Lower lobe of right lung (tissue), 2 donors: ENCODE data around the gene LRCH1. TPM values are rescaled to one million over a fixed set of nuclear protein-coding genes. Genes with fewer than 3 reads are reported as not detected.

Experiments used
- ATAC-seq, 2 donors: fragments of 200-7000 bp; cut with Tn5 transposase; one replicate each; pipeline ENCODE4 v1.9.1; 2020 to 2022; ENCODE audit warnings: mild to moderate bottlenecking in 2 of 2, moderate library complexity in 2 of 2
- DNase-seq: peaks from one replicate; pipeline ENCODE4 v3.0.0-alpha.2; 2020
- H3K27ac ChIP-seq: fragments of 200-600 bp; one replicate; pipeline ENCODE4 v1.8.0; 2022
- H3K27me3 ChIP-seq: fragments of 200-600 bp; one replicate; pipeline ENCODE4 v1.8.0; 2022; ENCODE audit warnings: low read depth
- H3K36me3 ChIP-seq: fragments of 200-600 bp; one replicate; pipeline ENCODE4 v1.8.0; 2022; ENCODE audit warnings: mild to moderate bottlenecking
- H3K4me1 ChIP-seq: fragments of 200-600 bp; one replicate; pipeline ENCODE4 v1.8.0; 2022
- H3K4me3 ChIP-seq: fragments of 200-600 bp; one replicate; pipeline ENCODE4 v1.8.0; 2022; ENCODE audit warnings: mild to moderate bottlenecking
- H3K9me3 ChIP-seq: fragments of 200-600 bp; one replicate; pipeline ENCODE4 v1.8.0; 2022
- CTCF ChIP-seq: fragments of 200-600 bp; IDR thresholded peaks from one replicate; pipeline ENCODE4 v1.8.0; 2022; ENCODE audit warnings: antibody characterized with exemption, mild to moderate bottlenecking
- intact Hi-C: fragments of 100-400 bp; cut with DNase I; formaldehyde crosslinking; loops from one replicate; pipeline ENCODE4 v1.11.0; 2022
- total RNA-seq: library from RNA; stranded (reverse); fragmentation: NEBNext Ultra II Directional; extraction: Animal tissue kit (Norgen Biotek cat#: 25700); gene quantifications from one replicate; pipeline ENCODE4 v1.2.1, GENCODE V29; 2021
- donor health status: DM: no; HTN: yes; CAD: no; lungs with severe emphysema.

Gene LRCH1
- total RNA-seq, 1 donor from 2014 or later, result 25.9 TPM

GRCh38 chr13:46571909-46572595 is 19.1 kb downstream of the LRCH1 start:
- no peaks in the 10 kb centered on the region for H3K9me3 ChIP-seq
- H3K27ac ChIP-seq, result no peak overlapping the region
- TF ChIP-seq CTCF, result no peak
- H3K27me3 ChIP-seq, result no peaks in the 10 kb centered on the region
- ATAC-seq, result no peak
- H3K4me3 ChIP-seq, result no peak overlapping the region
- H3K36me3 ChIP-seq, result no peaks in the 10 kb centered on the region
- intact Hi-C loops, result no loop called here
- H3K4me1 ChIP-seq, result peaks cover 35% of the 10 kb centered on the region
- DNase-seq, result no peak

GRCh38 chr13:46572752-46573431 is 19.9 kb downstream of the LRCH1 start:
- intact Hi-C loops, result no loop called here
- Histone ChIP-seq H3K36me3 (no peaks in the 10 kb centered on the region), H3K4me3 (no peak overlapping the region), H3K27me3 (no peaks in the 10 kb centered on the region), H3K9me3 (no peaks in the 10 kb centered on the region), H3K27ac (no peak overlapping the region), H3K4me1 (peaks cover 43% of the 10 kb centered on the region)
- DNase-seq, result no peak
- ATAC-seq, result no peak
- TF ChIP-seq CTCF, result no peak

GRCh38 chr13:46575301-46575771 is 22.4 kb downstream of the LRCH1 start:
- no peak for TF ChIP-seq CTCF
- intact Hi-C loops, result no loop called here
- no peak overlapping the region for H3K27ac ChIP-seq
- ATAC-seq, result no peak
- no peaks in the 10 kb centered on the region for H3K36me3 ChIP-seq
- peaks cover 56% of the 10 kb centered on the region for H3K4me1 ChIP-seq
- no peak for DNase-seq
- H3K4me3 ChIP-seq, result no peak overlapping the region
- no peaks in the 10 kb centered on the region for H3K27me3 ChIP-seq
- H3K9me3 ChIP-seq, result no peaks in the 10 kb centered on the region

DNA sequence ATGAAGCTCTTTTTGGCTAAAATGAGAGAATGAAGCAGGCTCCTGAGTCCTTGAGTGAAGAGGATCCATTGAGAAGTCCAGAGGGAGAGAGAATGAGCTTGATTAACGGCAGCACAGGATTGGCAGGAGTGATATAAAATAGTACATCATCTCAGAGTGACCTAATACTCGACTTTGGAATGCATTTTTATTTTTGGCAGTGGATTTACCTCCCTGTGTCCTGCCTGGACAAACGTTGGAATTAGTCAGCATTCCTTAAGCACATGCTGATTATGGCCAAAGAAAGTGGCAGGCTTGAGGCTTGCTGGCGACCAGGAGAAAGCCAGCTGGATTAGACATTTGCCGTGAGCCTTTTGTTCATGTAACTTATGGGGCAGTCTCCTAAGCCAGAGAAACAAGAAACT is 22.9 kb downstream of the LRCH1 start:
- intact Hi-C loops, result no loop called here
- Histone ChIP-seq H3K27ac (no peak overlapping the region), H3K36me3 (no peaks in the 10 kb centered on the region), H3K27me3 (no peaks in the 10 kb centered on the region), H3K4me3 (no peak overlapping the region), H3K4me1 (peaks cover 59% of the 10 kb centered on the region), H3K9me3 (no peaks in the 10 kb centered on the region)
- ATAC-seq (peak; percentile 51 to 54), DNase-seq (no peak)
- TF ChIP-seq CTCF, result no peak

GRCh38 chr13:46576762-46577161 is 23.8 kb downstream of the LRCH1 start:
- Histone ChIP-seq H3K27ac (no peak overlapping the region), H3K36me3 (no peaks in the 10 kb centered on the region), H3K4me1 (peaks cover 55% of the 10 kb centered on the region), H3K4me3 (no peak overlapping the region), H3K9me3 (no peaks in the 10 kb centered on the region), H3K27me3 (no peaks in the 10 kb centered on the region)
- DNase-seq, result no peak
- intact Hi-C loops, result no loop called here
- no peak for ATAC-seq
- no peak for TF ChIP-seq CTCF
